HG03135 (cell line): ENCODE results near the gene FAM83C.

Experiments used
- ATAC-seq: cut with Tn5 transposase; IDR thresholded peaks from one replicate; pipeline ENCODE4 v1.9.1; 2021; ENCODE audit warnings: mild to moderate bottlenecking, moderate library complexity; ENCODE audit not compliant: unreplicated experiment

The FAM83C gene

GRCh38 chr20:35300469-35301262, 8.4 kb upstream of the FAM83C start:
- ATAC-seq = no peak

- ATAC-seq = no peak
Measured at GRCh38 chr20:35299780-35300179, 7.6 kb upstream of the FAM83C start.

GRCh38 chr20:35298264-35298663, 6.0 kb upstream of the FAM83C start:
- ATAC-seq = no peak

- ATAC-seq = no peak
Measured at GRCh38 chr20:35297740-35298139, 5.5 kb upstream of the FAM83C start.

- no peak for ATAC-seq
Measured at GRCh38 chr20:35297155-35297554, 4.9 kb upstream of the FAM83C start.

- no peak for ATAC-seq
Measured at GRCh38 chr20:35296101-35296554, 3.9 kb upstream of the FAM83C start.

GRCh38 chr20:35295674-35296073, 3.4 kb upstream of the FAM83C start:
- ATAC-seq = no peak

GRCh38 chr20:35295058-35295457, 2.8 kb upstream of the FAM83C start:
- ATAC-seq = no peak

- no peak for ATAC-seq
Measured at GRCh38 chr20:35294293-35294685, 2.1 kb upstream of the FAM83C start.

- no peak for ATAC-seq
Measured at GRCh38 chr20:35293303-35294292, 1.4 kb upstream of the FAM83C start.

GRCh38 chr20:35292504-35293285, 470 bp upstream of the FAM83C start:
- no peak for ATAC-seq

- no peak for ATAC-seq
Measured at GRCh38 chr20:35290887-35291417, 1.3 kb downstream of the FAM83C start.

GRCh38 chr20:35290186-35290886, 1.9 kb downstream of the FAM83C start:
- no peak for ATAC-seq

- ATAC-seq = no peak
Measured at GRCh38 chr20:35288325-35289060, 3.7 kb downstream of the FAM83C start.

GRCh38 chr20:35287509-35288324, 4.5 kb downstream of the FAM83C start:
- no peak for ATAC-seq

- ATAC-seq = no peak
Measured at GRCh38 chr20:35286899-35287508, 5.2 kb downstream of the FAM83C start.

- no peak for ATAC-seq
Measured at GRCh38 chr20:35286077-35286898, 5.9 kb downstream of the FAM83C start.

GRCh38 chr20:35285806-35286076, 6.5 kb downstream of the FAM83C start:
- no peak for ATAC-seq
